Measurements from ENCODE around the gene ASCL3. TPM values are rescaled to one million over a fixed set of nuclear protein-coding genes. Genes with fewer than 3 reads are reported as not detected.

The ASCL3 gene
- total and polyA plus RNA-seq, 2 of the 8 experiments (the other 6 are each of a cell fraction or from before 2014, with no cell fraction given), result not detected

DNA sequence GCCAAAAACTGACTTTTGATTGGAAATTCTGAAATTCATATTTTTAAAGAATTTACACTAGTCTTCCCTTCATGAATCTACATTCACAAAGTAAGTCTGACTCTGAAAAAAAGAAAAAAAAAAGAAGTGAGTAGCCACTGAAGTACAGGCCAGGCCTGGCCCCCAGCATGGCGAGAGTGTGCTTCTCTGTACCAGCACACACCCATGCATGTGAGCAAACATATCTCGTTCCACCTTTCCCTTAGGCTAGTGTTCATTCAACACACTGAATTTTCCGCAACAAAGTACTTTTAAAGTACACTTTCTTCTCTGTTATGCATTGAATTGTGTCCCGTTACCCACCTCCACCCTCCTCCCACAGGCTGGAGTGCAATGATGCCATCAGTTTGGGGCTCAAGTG lies 14.6 kb downstream of the ASCL3 start (continued):
- TF ChIP-seq MAFK (IDR thresholded peaks at IDR 0.05; ENCODE audit: low read depth, low read length) (no peak), SP4 (IDR thresholded peaks at IDR 0.05; ENCODE audit: low read length) (no peak), CHD2 (IDR thresholded peaks at IDR 0.05; ENCODE audit: low read length) (no peak), SIRT6 (IDR thresholded peaks at IDR 0.05; ENCODE audit: low read length) (no peak)

Measured in H1 (cell line).